Measurements from ENCODE around the gene VWA8. TPM values are rescaled to one million over a fixed set of nuclear protein-coding genes. Genes with fewer than 3 reads are reported as not detected.

Gene VWA8
- total and polyA plus RNA-seq, 2 of the 8 experiments (the other 6 are each of a cell fraction or from before 2014, with no cell fraction given): 5.9 to 19.6 TPM

DNA sequence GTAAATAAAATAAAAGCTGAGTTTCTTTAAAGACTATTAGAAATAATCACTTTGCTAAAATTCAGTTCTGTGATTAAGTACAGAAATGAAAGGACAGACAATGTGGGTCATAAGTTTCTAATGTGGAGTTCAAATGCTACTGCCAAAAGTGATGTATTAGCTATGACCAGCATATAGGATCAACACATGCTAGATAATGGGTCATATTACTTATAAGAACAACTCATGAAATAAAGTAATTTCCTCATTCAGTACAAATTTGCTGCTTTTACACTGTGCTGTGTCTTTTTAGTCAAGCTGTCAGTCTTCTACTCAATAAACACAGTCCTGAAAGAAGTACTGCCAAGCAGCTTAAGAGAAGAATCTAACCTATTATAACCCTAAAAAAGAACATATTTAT is 135.2 kb downstream of the VWA8 start:
- no peak for DNase-seq (ENCODE audit: low read depth in 1 of 2, low spot score in 2 of 2)
- Histone ChIP-seq H3K9ac (replicated peaks in 1 of 4; ENCODE audit: extremely low read depth in 1 of 4, low read depth in 3 of 4, low read length in 3 of 4) (no peak overlapping the region), H2BK5ac (ENCODE audit: low read depth, low read length) (no peak overlapping the region), H3K36me3 (ENCODE audit: control insufficient read depth in 2 of 4, insufficient read depth in 4 of 4, low read length in 3 of 4) (no peaks in the 10 kb centered on the region; a peak in 1 of 8 replicates), H2BK120ac (replicated peaks; ENCODE audit: low read depth, low read length) (no peak overlapping the region), H4K20me1 (replicated peaks in 1 of 2; ENCODE audit: control insufficient read depth in 1 of 2, insufficient read depth in 2 of 2, low read length in 2 of 2) (no peaks in the 10 kb centered on the region), H4K91ac (replicated peaks; ENCODE audit: insufficient read length, low read length) (no peak overlapping the region), H2BK12ac (ENCODE audit: low read depth, low read length) (no peak overlapping the region), H4K5ac (ENCODE audit: insufficient read length, low read depth, low read length) (no peak overlapping the region), H3K27ac (ENCODE audit: low read depth, low read length) (no peak overlapping the region), H4K8ac (ENCODE audit: extremely low read depth, insufficient read depth, low read length) (no peak overlapping the region), H2AFZ (ENCODE audit: low read length) (no peak overlapping the region), H3K18ac (ENCODE audit: extremely low read depth, low read length) (no peak overlapping the region), H3K14ac (ENCODE audit: insufficient read length) (no peak overlapping the region), H3K4me2 (ENCODE audit: insufficient read depth in 1 of 2, low read depth in 2 of 2, low read length in 2 of 2) (no peak overlapping the region), H3K56ac (replicated peaks; ENCODE audit: insufficient read length, low read depth, low read length) (no peak overlapping the region), H3K4me3 (ENCODE audit: extremely low read depth in 1 of 4, insufficient read depth in 2 of 4, low read depth in 3 of 4, low read length in 4 of 4) (no peak overlapping the region), H3K27me3 (replicated peaks in 1 of 4; ENCODE audit: control insufficient read depth in 3 of 4, extremely low read depth in 1 of 4, insufficient read depth in 3 of 4, low read length in 3 of 4) (no peaks in the 10 kb centered on the region), H3K79me2 (ENCODE audit: control insufficient read depth in 1 of 2, insufficient read depth in 2 of 2, low read length in 2 of 2) (no peaks in the 10 kb centered on the region), H2BK20ac (ENCODE audit: low read length) (no peak overlapping the region), H3K79me1 (ENCODE audit: low read depth, low read length) (no peaks in the 10 kb centered on the region), H3K4me1 (replicated peaks in 1 of 4; ENCODE audit: control insufficient read depth in 3 of 4, insufficient read depth in 4 of 4, low read length in 3 of 4) (no peaks in the 10 kb centered on the region), H3K9me3 (ENCODE audit: insufficient read depth in 2 of 2, low read depth in 1 of 2, low read length in 1 of 2) (no peaks in the 10 kb centered on the region), H2BK15ac (ENCODE audit: low read length) (no peak overlapping the region), H3K23ac (ENCODE audit: insufficient read length) (no peak overlapping the region), H3K4ac (replicated peaks; ENCODE audit: insufficient read length, low read depth, low read length) (no peak overlapping the region), H3K23me2 (ENCODE audit: low read depth, low read length) (no peaks in the 10 kb centered on the region), H2AK5ac (ENCODE audit: low read depth, low read length) (no peak overlapping the region)
- CTCF ChIA-PET (ENCODE audit: partially characterized antibody): interaction anchor here (1.1 kb wide), 1 partner anchor 9 kb away, joined by 3 read pairs; no protein-coding TSS in a partner anchor
- FAIRE-seq: no peak
- POLR2A ChIA-PET (ENCODE audit: partially characterized antibody): interaction anchor here (0.7 kb wide), 1 partner anchor 1024 kb away, joined by 3 read pairs; no protein-coding TSS in a partner anchor
- no peak for TF ChIP-seq TAF1 (IDR thresholded peaks at IDR 0.05; ENCODE audit: low read depth, low read length)
- no peak for TF ChIP-seq PHF8 (conservative IDR thresholded peaks at IDR 0.05; ENCODE audit: low read depth, low read length)
- no peak for TF ChIP-seq CBX5 (IDR thresholded peaks at IDR 0.05; ENCODE audit: low read depth, low read length)
- no peak for TF ChIP-seq HDAC6 (IDR thresholded peaks at IDR 0.05; ENCODE audit: low read depth, low read length)
- no peak for TF ChIP-seq RXRA (IDR thresholded peaks at IDR 0.05; ENCODE audit: insufficient read depth, low read depth, low read length)
- TF ChIP-seq SIRT6 (IDR thresholded peaks at IDR 0.05; ENCODE audit: low read length): no peak
- TF ChIP-seq POLR2A (IDR thresholded peaks at IDR 0.05; ENCODE audit: control extremely low read depth in 1 of 2, low read depth in 2 of 2, low read length in 2 of 2): no peak
- TF ChIP-seq CHD2 (IDR thresholded peaks at IDR 0.05; ENCODE audit: low read length): no peak
- TF ChIP-seq SP2 (IDR thresholded peaks at IDR 0.05; ENCODE audit: low read length): no peak
- TF ChIP-seq GABPA (IDR thresholded peaks at IDR 0.05; ENCODE audit: borderline replicate concordance, insufficient read depth, low read length): no peak
- no peak for TF ChIP-seq JUN (IDR thresholded peaks at IDR 0.05; ENCODE audit: low read depth, low read length)
- no peak for TF ChIP-seq RNF2 (IDR thresholded peaks at IDR 0.05; ENCODE audit: borderline replicate concordance, low read depth, low read length, missing control alignments, poor library complexity, severe bottlenecking)
- TF ChIP-seq CTCF (IDR thresholded peaks at IDR 0.05; ENCODE audit: control extremely low read depth in 1 of 3, insufficient read depth in 1 of 3, low read depth in 1 of 3, low read length in 3 of 3): no peak
